Prostate gland (tissue), 2 donors: Measurements from ENCODE around the gene CSNK2A1.

ENCODE experiments used
- POLR2A ChIP-seq: fragments of 450-650 bp; IDR thresholded peaks from one replicate; pipeline ENCODE4 v1.6.1; 2016; ENCODE audit warnings: antibody characterized with exemption, mild to moderate bottlenecking
- TF ChIP-seq, protein P1 (sequence below), 4 experiments: fragments of 200-600 bp in 2 of 4; fragments of 450-650 bp in 2 of 4; sonication (generic) in 2 of 4; IDR thresholded peaks; 1 replicate in 3 of 4; 2 replicates in 1 of 4; pipeline ENCODE4 v1.5.1; 2016 to 2019; ENCODE audit warnings: antibody characterized with exemption in 4 of 4, mild to moderate bottlenecking in 2 of 4, moderate library complexity in 2 of 4

- TF ChIP-seq, protein P1, sequence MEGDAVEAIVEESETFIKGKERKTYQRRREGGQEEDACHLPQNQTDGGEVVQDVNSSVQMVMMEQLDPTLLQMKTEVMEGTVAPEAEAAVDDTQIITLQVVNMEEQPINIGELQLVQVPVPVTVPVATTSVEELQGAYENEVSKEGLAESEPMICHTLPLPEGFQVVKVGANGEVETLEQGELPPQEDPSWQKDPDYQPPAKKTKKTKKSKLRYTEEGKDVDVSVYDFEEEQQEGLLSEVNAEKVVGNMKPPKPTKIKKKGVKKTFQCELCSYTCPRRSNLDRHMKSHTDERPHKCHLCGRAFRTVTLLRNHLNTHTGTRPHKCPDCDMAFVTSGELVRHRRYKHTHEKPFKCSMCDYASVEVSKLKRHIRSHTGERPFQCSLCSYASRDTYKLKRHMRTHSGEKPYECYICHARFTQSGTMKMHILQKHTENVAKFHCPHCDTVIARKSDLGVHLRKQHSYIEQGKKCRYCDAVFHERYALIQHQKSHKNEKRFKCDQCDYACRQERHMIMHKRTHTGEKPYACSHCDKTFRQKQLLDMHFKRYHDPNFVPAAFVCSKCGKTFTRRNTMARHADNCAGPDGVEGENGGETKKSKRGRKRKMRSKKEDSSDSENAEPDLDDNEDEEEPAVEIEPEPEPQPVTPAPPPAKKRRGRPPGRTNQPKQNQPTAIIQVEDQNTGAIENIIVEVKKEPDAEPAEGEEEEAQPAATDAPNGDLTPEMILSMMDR (IDR thresholded peaks at IDR 0.05): no peak
- no peak for TF ChIP-seq POLR2A
Measured at GRCh38 chr20:492159-492558, 51.4 kb downstream of the CSNK2A1 start.
